GM19193 (cell line): ENCODE data around the gene CTIF.

Source experiments
- POLR2A ChIP-seq: IDR thresholded peaks from 4 replicates; pipeline ENCODE4 v1.6.1; 2011; ENCODE audit not compliant: insufficient read depth, insufficient read length; ENCODE audit errors: extremely low read depth

The CTIF gene

DNA sequence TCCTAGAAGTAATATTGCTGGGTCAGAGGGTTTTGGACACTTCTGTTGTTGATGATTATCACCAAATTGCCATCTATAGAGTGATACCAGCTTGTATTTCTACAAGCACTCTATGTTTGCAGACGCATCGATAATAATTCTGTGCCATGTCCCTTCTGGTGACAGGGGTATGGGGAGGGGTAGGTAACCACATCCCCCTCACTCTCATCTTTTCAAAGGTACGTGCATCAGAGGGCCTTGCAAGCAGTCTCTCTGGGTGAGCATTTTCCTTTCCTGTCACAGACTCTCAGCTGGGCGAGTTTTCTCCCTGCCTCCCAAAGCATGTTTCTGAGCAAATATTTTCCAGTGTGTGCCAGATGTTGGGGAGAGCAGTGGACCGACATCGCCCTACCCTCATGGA, 314.0 kb downstream of the CTIF start:
- no peak for TF ChIP-seq POLR2A

DNA sequence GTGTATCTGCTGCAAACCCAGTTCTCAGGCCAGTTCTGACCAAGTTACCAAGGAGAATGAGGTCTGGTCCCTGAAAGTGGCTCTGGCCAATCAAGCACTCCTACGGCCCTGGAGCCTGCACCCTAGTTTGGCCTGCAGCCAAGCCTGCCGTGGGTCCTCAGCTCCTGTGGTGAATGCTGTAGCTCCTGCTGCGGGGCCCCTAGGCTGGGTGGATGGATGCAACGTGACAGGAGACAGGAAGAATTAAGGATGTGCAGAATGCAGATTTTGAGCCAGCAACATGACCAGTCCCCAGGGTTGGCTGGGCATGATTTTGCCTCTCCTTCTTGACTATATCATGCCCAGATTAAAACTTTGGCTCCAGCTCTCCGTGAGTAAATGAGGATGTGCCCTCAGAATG, 314.8 kb downstream of the CTIF start:
- TF ChIP-seq POLR2A = no peak

- no peak for TF ChIP-seq POLR2A
Observed at GRCh38 chr18:48854780-48855179, 315.9 kb downstream of the CTIF start.

- TF ChIP-seq POLR2A = no peak
Observed at GRCh38 chr18:48855422-48856377, 316.9 kb downstream of the CTIF start.

- TF ChIP-seq POLR2A = no peak
Observed at GRCh38 chr18:48857023-48857694, 318.3 kb downstream of the CTIF start.

GRCh38 chr18:48858676-48859075, 319.8 kb downstream of the CTIF start:
- TF ChIP-seq POLR2A = no peak

GRCh38 chr18:48859311-48860268, 320.8 kb downstream of the CTIF start:
- no peak for TF ChIP-seq POLR2A

DNA sequence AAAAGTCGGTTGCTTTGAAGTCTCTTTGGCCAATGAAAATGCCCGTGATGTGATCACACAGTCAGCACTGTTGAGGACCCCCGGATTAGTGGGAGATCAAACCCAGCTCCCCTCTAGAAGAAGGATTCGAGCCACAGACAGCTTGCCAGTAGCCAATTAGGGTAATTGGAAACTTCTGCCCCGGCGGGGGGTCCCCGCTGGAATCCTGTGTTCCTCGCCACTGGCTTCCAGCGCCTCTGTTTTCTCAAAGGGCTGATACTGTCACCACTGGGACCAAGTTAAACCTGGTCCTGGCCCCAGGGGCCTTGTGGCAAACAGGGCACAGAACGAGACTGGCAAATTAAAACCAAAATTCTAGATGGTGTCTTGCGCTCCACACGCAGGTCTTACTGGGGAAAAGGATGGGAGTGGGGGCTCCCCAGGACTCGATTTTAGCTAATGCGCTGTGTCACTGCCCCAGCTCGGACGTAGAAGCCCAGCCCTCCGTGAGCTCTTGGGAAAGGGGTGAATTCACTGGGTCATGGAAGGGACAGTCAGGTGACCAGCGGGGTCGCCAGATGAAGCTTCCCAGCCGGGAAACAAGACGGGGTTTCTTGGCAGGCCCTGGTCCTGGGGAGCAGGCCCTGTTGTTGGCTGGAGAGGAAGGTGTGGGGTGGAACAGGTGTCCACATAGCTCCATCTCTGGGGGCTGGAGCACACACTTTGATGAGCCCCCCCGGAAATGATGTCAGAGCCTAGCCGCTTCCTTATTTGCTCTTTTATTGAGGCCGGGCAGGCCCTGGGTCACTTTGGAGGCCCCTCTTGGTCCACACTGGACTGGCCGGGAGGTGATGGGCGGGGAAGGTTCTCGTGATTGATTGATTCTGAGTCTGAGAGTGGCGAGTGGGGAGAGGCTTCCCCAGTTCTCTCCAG, 321.7 kb downstream of the CTIF start:
- TF ChIP-seq POLR2A = no peak

DNA sequence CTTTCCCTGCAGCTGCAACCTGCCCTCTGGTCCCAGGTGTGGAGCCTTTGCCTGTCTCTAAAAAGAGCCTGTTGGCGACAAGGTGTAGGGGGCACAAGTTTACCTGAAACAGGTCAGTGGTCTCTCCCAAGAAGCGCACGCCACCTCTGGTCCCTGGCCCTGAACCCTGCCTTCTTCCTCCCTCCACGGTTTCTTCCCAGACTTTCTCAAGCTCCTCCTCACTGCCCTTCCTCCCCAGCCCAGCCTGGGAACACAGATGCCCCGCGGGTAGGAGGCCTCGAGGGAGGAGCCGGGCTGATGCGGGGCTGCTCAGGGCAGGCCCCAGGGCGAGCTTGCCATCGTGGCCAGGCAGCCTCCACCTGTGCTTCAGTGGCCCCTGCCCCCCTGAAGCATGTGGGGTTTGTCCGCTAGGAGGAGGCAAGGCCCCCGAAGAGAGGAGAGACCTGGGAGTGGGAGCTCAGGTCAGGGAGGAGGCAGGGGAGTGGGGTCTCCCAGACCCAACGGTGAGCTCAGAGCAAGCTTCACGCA, 322.4 kb downstream of the CTIF start:
- no peak for TF ChIP-seq POLR2A

DNA sequence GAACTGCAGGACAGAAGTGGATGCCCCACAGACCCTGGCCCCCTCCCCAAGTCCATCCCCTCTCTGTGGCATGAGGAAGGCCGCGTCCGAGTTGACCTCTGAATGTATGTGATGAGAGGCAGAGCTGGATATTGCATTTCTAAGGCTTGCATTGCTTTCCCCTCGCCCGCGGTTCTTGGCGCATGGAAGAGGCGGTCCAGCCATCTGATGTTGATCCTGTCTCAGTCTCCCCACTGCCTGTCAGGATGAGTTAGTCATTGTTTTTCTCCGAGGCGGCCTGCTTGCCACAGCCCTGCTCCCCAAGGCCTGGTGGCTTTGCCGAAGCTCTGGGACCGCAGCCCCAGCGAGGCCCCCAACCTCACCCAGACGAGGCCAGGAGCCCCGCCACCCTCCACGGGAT, 323.3 kb downstream of the CTIF start:
- TF ChIP-seq POLR2A = no peak

GRCh38 chr18:48862678-48863270, 323.9 kb downstream of the CTIF start:
- TF ChIP-seq POLR2A = no peak

DNA sequence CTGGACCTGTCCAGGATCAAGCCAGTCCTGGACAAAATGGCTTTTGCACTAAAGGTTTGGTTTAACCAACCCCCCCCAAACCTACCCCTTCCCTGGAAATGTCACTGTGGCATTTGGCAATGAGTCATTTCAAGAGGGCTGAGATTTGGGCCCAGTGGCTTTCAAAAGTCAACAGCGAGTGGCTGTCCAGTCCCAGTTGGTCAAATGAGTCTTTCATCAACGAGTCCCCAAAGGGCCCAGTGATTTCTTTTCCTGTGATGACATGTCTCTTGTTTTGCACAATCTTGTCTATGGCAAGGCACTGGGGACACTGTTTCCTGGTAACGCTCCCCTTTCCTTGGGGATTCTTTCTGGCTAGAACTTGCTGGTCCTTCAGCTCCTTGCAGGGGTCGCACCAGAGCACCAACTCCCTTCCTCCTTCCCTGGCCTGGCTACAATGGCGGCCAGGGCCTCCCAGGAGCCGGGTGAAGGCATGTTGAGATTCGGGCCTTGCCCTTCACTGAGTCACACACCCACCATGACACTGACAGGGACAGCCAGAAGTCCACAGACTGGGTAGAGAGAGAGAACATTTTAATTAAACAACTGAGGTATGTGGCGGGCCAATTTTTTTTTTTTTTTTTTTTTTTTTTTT, 324.7 kb downstream of the CTIF start:
- no peak for TF ChIP-seq POLR2A

GRCh38 chr18:48864876-48865275, 326.0 kb downstream of the CTIF start:
- TF ChIP-seq POLR2A = no peak
